Measurements from ENCODE around the gene YES1. TPM values are rescaled to one million over a fixed set of nuclear protein-coding genes. Genes with fewer than 3 reads are reported as not detected.

Gene YES1
- total and polyA plus RNA-seq, 2 of the 8 experiments (the other 6 are each of a cell fraction or from before 2014, with no cell fraction given), result 14.8 to 94.3 TPM

- Histone ChIP-seq H3K79me2 (ENCODE audit: control insufficient read depth in 1 of 2, insufficient read depth in 2 of 2, low read length in 2 of 2) (no peaks in the 10 kb centered on the region), H4K5ac (ENCODE audit: insufficient read length, low read depth, low read length) (no peak overlapping the region), H3K56ac (replicated peaks; ENCODE audit: insufficient read length, low read depth, low read length) (no peak overlapping the region), H2BK20ac (ENCODE audit: low read length) (no peak overlapping the region; the same call in 1 of the 2 replicates), H3K4me3 (ENCODE audit: extremely low read depth in 1 of 4, insufficient read depth in 2 of 4, low read depth in 3 of 4, low read length in 4 of 4) (no peak overlapping the region), H4K8ac (ENCODE audit: extremely low read depth, insufficient read depth, low read length) (no peak overlapping the region; the same call in 1 of the 2 replicates), H2BK5ac (ENCODE audit: low read depth, low read length) (peak overlapping the region; percentile 27; the same call in 1 of the 2 replicates), H3K23me2 (ENCODE audit: low read depth, low read length) (no peaks in the 10 kb centered on the region), H3K14ac (ENCODE audit: insufficient read length) (no peak overlapping the region), H2AK5ac (ENCODE audit: low read depth, low read length) (no peak overlapping the region), H4K91ac (replicated peaks; ENCODE audit: insufficient read length, low read length) (no peak overlapping the region), H4K20me1 (replicated peaks in 1 of 2; ENCODE audit: control insufficient read depth in 1 of 2, insufficient read depth in 2 of 2, low read length in 2 of 2) (no peaks in the 10 kb centered on the region), H3K79me1 (ENCODE audit: low read depth, low read length) (no peaks in the 10 kb centered on the region), H3K23ac (ENCODE audit: insufficient read length) (no peak overlapping the region), H2BK120ac (replicated peaks; ENCODE audit: low read depth, low read length) (no peak overlapping the region), H2BK15ac (ENCODE audit: low read length) (no peak overlapping the region), H3K27me3 (replicated peaks in 1 of 4; ENCODE audit: control insufficient read depth in 3 of 4, extremely low read depth in 1 of 4, insufficient read depth in 3 of 4, low read length in 3 of 4) (no peaks in the 10 kb centered on the region), H3K9me3 (ENCODE audit: insufficient read depth in 2 of 2, low read depth in 1 of 2, low read length in 1 of 2) (no peaks in the 10 kb centered on the region), H3K9ac (replicated peaks in 1 of 4; ENCODE audit: extremely low read depth in 1 of 4, low read depth in 3 of 4, low read length in 3 of 4) (no peak overlapping the region), H2AFZ (ENCODE audit: low read length) (no peak overlapping the region), H2BK12ac (ENCODE audit: low read depth, low read length) (no peak overlapping the region), H3K36me3 (ENCODE audit: control insufficient read depth in 2 of 4, insufficient read depth in 4 of 4, low read length in 3 of 4) (no peaks in the 10 kb centered on the region), H3K4ac (replicated peaks; ENCODE audit: insufficient read length, low read depth, low read length) (no peak overlapping the region), H3K27ac (ENCODE audit: low read depth, low read length) (no peak overlapping the region), H3K4me1 (replicated peaks in 1 of 4; ENCODE audit: control insufficient read depth in 3 of 4, insufficient read depth in 4 of 4, low read length in 3 of 4) (peaks cover 0 to 6% (median 2%) of the 10 kb centered on the region in 4 experiments; a peak in 3 of 7 replicates), H3K4me2 (ENCODE audit: insufficient read depth in 1 of 2, low read depth in 2 of 2, low read length in 2 of 2) (no peak overlapping the region; a peak in 1 of 4 replicates), H3K18ac (ENCODE audit: extremely low read depth, low read length) (peak overlapping the region; percentile 29; the same call in 1 of the 2 replicates)
- ChIA-PET POLR2A (ENCODE audit: partially characterized antibody) (no interaction called here), CTCF (ENCODE audit: partially characterized antibody) (interaction anchor here (0.8 to 6.9 kb wide), 15 partner anchors 10 to 208 kb away, joined by 3 to 110 read pairs (median 9); partner anchors contain the start of gene ENOSF1)
- 87% methylated on average over 6 of the region's 6 CpGs; no CpG with 5 or more reads in 1 of the 2 experiments for WGBS, 2 experiments (ENCODE audit: extremely low coverage in 1 of 2, insufficient coverage in 1 of 2, insufficient read length in 1 of 2, insufficient replicate concordance in 2 of 2, low coverage in 1 of 2, low lambda C conversion rate in 2 of 2, missing lambda C conversion rate in 1 of 2)
- FAIRE-seq, result no peak
- TF ChIP-seq BACH1 (IDR thresholded peaks at IDR 0.05; ENCODE audit: low read length) (no peak), POLR2AphosphoS5 (IDR thresholded peaks at IDR 0.05; ENCODE audit: low read depth, low read length) (no peak), GTF2F1 (IDR thresholded peaks at IDR 0.05; ENCODE audit: borderline replicate concordance, low read depth, low read length) (no peak), POLR2A (IDR thresholded peaks at IDR 0.05; ENCODE audit: control extremely low read depth in 1 of 2, low read depth in 2 of 2, low read length in 2 of 2) (no peak), MAFK (IDR thresholded peaks at IDR 0.05; ENCODE audit: low read depth, low read length) (no peak), SIX5 (IDR thresholded peaks at IDR 0.05; ENCODE audit: low read depth, low read length) (no peak), NRF1 (IDR thresholded peaks at IDR 0.05; ENCODE audit: low read depth, low read length) (no peak), TEAD4 (IDR thresholded peaks at IDR 0.05; ENCODE audit: low read depth, low read length) (no peak), CHD1 (IDR thresholded peaks at IDR 0.05; ENCODE audit: low read depth, low read length) (no peak), ATF2 (IDR thresholded peaks at IDR 0.05; ENCODE audit: low read length) (no peak), ZNF274 (IDR thresholded peaks at IDR 0.05; ENCODE audit: borderline replicate concordance, extremely low read depth, low read length) (no peak), EZH2 (IDR thresholded peaks at IDR 0.05; ENCODE audit: low read depth, low read length, severe bottlenecking) (no peak)
- DNase-seq (ENCODE audit: low read depth in 1 of 2, low spot score in 2 of 2), result no peak
Measured at GRCh38 chr18:829432-829831, 17.4 kb upstream of the YES1 start.
